GM21825 (cell line): Measurements from ENCODE around the gene SAMD11.
A peak's percentile ranks its signal among the peaks of the same experiment; 100 is the strongest.

ENCODE experiments used
- ATAC-seq: cut with Tn5 transposase; IDR thresholded peaks from one replicate; pipeline ENCODE4 v1.9.1; 2021; ENCODE audit warnings: mild to moderate bottlenecking, moderate library complexity; ENCODE audit not compliant: unreplicated experiment

The SAMD11 gene

DNA sequence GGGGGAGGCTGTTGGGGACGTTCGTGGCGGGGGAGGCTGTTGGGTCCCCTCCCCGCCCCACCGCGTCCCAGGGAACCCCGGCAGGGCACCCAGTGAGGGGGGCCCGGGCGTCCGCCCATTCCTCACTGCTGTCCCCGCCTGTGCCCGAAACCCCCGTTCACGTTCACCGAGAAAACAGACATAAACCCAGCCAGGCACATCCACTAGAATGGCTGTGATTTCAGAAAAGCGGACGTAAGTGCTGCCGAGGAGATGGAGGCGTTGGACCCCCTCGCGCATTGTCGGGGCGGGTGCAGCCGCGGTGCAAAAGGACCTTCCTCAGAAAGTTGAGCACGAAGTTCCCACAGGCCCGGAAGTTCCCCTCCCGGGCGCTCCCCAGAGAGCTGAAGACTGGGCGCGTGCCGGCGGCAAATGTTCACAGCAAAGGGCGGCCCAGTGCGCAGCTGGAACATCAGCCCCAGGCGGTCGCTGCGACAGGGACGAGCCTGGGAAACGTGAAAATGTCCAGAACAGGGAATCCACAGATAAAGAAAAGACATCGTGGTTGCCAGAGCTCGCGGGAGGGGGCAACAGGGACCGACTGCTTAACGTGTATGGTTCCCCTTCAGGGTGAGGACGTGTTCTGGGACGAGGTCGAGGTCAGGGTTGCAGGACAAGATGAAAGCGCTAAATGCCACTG, 18.5 kb upstream of the SAMD11 start:
- ATAC-seq = no peak

DNA sequence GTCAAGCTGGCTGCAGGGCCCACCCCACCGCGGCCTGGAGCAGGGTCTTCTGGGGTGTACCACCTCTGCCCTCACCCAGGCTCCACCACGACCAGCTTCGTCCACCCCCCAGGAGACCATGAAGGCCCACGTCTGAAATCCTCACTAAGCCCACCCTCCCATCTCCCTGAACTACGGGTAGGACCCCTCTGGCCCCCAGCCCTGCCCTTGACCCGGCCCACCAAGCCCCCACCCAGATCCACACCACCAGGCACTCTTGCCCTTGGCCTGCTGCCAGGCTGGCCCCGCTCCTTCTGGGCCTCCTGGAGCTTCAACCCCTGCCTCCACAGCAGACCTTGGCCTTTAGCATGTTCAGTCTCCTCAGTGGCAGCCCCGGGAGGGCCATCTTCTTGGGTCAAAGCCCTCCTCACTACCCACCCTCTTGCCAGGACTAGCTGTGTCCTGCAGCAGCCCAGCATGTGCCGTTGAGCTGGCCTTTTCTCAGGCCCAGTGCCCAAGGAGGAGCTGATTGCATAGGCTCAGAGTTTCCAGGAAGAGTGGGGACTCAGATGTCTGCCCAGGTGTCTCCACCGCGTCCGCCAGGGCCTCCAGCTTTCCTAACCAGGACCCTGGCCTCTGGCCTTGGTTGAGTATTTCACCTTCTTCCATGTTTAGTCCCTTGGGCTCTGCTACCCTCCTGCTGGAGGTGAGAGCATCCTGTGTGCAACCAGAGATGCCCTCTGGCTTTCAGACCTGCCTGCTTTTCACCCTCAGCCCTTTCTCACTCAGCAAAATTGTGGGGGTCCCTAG, 17.7 kb upstream of the SAMD11 start:
- no peak for ATAC-seq

DNA sequence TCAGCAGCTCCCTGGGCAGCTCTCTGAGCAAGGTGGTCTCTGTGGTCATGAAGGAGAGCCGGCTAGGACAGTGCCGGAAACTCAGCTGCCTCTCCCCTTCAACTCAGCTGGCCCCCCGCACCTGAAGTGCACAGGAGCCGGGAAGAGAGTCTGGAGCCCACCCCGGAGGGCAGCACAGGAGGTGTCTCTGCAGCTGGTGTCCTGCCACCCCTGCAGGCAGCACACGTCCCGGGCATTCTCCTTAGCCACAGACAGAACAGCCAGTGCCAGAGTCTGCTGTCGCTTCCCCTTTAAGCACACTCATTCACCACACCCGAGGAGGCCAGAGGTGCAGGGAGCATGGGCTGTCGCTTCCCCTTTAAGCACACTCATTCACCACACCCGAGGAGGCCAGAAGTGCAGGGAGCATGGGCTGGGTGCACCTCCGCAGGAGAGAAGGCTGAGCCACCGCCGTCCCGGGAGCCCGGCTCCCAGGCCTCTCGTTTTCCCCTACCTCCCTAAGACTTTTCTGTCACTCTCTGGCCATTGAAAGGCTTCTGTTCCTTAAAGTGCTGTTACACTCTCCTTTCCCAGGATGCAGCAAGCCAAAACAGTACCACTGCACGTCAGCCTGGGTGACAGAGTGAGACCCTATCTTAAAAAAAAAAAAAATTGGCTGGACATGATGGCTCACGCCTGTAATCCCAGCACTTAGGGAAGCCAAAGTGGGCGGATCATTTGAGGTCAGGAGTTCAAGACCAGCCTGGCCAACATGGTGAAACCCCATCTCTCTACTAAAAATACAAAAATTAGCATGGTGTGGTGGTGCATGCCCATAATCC, 16.9 kb upstream of the SAMD11 start:
- ATAC-seq = peak; percentile 39

DNA sequence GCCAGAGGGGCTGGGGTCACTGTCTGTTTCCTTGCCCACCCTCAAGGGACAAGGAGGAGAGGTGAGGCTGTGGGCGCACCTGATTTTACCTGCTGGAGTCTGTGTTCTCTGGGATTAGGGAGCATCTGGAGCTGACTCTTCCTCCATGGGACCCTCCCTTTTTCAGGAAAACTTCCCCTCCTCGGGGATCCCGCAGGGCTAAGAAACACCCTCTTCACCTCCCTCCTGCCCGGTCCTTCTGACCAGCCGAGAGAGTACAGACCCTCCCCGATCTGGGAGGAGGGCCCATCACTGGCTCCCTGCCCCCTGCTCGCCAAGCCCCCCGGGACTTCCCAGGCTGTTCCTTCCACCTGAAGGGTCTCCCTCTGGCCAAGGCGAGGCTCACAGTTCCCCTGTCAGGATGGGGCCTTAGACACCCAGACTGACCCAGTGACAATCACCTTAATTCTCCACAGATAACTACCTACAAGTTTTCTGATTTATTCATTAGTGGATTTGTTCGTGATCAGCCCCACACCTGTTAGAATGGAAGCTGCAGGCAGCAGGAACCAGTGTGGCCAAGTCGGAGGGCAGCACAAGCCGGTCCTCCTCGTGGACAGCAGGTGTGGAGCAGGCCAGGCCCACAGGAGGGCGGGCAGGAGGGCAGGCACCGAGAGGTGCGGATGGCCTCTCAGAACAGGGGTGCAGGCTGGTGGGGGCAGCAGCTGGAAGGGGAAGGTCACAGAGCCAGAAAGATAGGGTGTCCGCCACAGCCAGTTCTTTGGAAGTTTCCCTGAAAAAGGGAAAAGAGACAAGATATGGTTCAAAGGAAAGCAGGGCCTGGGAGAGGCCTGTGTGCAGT, 15.9 kb upstream of the SAMD11 start:
- ATAC-seq = no peak

DNA sequence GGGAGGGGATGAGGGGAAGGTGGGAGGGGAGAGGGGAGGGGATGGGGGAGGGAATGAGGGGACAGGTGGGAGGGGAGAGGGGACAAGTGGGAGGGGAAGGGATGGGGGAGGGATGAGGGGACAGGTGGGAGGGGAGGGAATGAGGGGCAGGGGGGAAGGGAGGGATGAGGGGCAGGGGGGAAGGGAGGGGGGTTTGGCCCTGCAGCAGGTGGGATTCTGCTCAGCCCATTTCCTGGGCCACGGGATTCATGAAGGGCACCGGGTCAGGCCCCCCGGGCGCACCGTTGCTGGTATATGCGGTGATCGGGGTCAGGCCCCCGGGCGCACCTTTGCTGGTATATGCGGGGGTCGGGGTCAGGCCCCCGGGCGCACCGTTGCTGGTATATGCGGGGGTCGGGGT, 15.1 kb upstream of the SAMD11 start:
- ATAC-seq = no peak

DNA sequence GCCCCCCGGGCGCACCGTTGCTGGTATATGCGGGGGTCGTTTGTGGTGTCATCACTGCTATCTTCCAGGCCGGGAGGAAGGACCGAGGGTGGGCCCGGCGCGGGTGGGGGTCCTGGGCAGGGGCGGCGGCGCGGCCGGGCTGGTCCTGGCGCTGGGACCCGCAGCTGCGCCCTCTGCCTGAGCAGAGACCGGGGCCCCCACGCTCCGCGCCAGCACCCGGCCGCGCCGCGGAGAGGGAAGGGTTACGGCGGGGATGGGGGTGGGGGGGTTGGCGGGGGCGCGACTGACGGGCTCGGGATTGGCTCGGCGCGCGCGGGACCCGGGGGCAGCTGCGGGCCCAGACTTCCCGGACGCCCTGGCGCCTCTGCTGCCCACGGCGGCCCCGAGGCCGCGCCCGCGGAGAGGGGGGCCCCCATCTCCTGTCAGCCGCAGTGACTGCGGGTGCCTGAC, 13.8 kb upstream of the SAMD11 start:
- no peak for ATAC-seq

DNA sequence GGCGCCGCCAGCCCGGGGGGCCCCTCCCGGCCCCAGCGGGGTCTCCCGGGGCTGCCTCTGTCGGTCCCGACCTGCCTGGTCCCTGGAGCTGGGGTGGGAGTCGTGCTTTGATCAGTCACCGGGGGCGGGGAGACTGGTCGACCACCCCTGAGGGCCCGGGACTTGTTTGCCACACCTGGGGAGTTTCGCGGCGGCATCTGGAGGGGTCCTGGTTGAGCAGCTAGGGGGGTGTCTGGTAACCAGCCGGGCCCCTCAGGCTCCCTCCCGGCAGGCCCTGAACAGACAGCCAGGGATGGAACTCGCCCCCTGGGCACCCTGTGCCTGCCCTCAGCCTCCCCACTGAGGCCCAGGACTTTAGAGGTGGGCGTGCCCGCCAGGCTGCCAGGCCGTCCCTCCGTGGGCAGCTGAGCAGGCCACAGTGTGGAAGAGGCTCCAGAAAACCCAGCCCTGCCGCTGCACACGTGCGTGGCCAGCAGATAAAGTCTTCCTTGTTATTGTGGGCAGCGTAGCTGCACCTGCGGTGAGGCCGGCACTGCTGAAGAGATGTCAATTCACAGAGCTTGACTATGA, 13.3 kb upstream of the SAMD11 start:
- no peak for ATAC-seq

DNA sequence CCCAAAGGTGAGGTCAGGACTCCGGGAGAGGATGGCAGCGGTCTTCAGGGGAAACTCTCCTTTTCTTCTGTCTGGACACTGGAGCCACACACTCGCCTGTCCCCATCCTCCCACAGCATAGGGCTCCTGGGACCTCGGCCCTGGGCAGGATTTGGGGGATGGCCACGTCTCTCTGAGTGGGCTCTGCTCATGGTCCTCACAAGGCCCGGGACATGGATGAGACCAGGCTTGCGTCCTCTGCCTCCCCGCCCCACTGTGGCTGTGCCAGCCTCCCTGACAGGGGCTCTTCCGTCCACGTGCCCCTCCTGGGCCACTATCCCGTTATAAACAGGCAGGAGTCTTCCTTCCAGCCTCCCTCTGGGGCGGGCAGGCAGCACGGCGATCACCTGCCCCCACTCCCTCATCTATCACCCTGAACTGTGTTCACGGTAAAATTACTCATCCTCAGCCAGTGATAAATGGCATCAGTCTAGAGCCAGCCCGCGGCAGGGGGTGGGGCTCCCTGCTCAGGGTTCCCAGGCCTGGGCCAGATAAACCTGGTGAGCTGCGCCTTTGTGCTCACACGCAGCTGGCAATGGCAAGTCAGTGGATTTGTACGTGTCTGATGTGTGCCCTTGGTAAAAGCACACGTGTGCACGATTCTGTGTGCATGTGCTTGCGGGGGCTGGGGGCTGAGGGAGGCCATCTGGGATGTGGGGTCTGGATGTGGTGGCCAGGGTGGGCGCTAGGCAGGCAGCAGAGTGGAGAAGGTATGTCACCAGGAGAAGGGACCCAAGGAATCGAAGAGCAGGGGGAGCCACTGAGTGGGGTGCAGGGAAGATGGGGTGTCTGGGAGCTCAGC, 12.6 kb upstream of the SAMD11 start:
- ATAC-seq = no peak

DNA sequence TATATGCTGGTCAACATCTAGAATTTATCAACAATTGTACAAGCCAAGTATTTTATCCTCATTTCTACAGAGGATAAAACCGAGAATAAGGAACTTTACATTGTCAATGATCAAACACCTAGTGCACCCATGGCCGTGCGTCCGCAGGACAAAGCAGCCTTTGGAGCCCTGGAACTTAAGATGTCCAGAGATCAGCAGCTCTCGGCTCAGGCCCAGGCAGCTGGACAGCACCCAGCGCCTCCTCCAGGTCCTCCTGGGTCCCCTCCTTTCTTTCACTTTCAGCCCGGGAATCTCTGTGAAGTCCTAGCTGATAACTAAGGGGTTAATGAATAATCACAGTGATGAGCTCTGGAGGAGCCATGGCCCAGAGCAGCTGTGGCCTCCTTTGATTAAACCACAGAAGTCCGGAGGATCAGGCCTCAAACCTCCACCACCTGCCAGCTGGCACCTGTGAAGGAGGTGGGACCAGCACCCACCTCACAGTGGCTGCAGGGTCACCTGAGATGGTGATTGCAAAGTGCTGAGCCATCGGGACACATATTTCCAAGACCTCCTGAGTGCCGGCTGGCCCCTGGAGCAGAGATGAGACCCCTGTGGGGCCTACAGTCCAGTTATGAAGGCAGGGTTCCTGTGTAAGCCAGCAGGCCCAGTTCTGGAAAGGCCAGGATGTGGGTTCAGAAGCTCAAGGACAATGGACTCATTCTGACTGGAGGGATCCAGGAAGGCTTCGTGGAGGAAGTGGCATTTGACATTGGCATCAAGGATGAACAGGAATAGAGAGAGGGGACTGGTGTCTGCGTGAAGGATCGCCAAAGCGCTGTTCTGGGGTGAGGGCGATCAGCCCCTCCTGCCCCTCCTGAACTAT, 11.6 kb upstream of the SAMD11 start:
- no peak for ATAC-seq

DNA sequence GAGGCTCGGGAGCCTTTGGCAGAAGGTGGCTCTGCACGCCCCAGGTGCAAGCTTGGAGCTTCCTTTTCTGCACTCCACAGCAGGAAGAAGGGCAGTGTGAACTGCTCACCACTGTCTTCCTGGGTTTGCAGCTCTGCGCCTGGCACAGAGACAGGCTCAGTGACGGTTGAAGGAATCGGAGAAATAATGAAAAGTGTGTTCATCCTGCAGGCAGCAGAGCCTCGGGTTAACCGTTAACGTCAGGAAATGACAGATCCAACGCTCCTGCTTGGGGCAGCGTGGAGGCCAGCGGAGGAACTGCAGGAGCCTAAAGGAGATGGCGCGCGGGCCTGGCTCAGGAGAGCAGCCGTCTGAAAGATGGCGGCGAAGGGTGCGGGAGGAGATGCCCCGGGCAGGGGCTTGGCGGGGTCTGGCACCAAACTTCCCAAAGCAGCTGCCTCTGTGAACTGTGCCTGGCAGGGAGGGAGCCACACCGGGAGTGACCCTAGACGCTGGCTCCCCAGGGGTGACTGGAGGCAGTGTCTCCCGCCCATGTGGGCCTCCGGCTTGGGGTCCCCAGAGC, 10.9 kb upstream of the SAMD11 start:
- ATAC-seq = no peak

DNA sequence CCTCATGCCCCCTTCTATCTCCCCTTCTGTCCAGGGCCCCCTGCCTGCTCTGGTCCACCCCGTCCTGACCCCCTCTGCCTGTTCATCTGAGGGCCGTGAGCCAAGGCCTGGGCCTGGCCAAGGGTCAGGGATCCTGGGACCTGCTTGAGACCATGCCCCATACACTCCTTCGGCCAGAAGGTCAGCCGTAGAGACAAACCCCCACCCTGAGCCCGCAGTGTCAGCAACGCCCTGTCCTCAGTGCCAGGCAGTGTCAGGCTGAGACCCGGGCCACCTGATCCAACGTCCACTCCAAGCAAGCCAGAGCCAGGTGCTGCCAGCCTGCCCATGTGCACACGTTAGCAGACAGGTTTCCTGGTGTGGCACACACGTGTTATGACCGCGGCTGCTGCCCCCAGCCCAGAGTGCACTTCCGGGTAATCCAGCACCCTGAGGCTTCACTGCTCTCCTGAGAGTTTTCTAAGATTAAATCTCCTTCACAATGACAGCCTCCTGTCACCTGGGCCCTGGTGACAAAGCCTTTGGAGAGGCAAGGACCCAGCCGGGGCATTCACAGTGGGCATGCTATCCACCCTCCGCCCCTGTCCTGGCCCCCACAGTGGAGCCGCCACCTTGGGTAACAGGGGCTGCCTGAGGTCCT, 10.1 kb upstream of the SAMD11 start:
- ATAC-seq = no peak

DNA sequence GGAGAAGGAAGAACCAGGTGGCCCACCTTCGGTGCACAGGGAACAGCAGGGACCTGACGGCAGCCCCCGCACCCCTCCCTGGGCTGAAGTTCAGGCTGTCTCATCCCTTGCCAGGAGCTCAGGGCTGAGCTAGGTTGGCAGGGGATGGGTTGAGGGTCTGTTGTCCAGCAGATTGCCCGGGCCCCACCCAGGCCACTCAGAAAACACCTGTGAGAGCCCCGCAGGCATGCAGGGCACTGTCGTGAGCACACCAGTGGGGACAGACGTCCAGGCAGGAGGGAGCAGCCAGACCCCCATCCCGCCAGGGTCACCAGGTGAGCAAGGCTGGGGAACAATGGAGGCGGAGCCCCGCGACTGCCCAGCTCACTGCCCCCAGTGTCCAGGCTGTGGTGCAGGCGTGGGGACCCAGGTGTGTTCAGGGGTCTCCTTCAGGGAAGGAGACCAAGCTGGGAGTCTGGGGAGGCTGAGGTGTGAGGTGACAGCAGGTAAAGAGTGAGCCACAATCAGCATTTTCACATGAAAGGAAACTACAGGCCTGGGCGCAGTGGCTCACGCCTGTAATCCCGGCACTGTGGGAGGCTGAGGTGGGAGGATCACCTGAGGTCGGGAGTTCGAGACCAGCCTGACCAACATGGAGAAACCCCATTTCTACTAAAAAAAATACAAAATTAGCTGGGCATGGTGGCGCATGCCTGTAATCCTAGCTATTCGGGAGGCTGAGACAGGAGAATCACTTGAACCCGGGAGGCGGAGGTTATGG, 9.4 kb upstream of the SAMD11 start:
- ATAC-seq = no peak

DNA sequence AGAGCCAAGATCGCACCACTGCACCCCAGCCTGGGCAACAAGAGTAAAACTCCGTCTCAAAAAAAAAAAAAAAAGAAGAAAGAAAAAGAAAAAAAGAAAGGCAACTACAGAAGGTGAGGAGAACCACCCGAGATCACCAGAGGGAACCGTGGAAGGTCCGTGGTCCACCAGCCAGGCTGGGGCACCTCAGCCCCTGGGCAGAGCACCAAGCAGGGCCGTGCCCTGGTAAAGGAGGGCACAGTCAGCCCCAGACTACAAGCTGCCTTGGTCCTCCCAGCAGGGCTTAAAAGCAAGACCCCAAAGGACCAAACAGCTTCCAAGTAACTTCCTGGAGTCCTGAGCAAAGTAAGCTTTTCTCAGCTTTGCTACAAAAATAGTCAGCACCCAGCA, 8.8 kb upstream of the SAMD11 start:
- ATAC-seq = no peak

DNA sequence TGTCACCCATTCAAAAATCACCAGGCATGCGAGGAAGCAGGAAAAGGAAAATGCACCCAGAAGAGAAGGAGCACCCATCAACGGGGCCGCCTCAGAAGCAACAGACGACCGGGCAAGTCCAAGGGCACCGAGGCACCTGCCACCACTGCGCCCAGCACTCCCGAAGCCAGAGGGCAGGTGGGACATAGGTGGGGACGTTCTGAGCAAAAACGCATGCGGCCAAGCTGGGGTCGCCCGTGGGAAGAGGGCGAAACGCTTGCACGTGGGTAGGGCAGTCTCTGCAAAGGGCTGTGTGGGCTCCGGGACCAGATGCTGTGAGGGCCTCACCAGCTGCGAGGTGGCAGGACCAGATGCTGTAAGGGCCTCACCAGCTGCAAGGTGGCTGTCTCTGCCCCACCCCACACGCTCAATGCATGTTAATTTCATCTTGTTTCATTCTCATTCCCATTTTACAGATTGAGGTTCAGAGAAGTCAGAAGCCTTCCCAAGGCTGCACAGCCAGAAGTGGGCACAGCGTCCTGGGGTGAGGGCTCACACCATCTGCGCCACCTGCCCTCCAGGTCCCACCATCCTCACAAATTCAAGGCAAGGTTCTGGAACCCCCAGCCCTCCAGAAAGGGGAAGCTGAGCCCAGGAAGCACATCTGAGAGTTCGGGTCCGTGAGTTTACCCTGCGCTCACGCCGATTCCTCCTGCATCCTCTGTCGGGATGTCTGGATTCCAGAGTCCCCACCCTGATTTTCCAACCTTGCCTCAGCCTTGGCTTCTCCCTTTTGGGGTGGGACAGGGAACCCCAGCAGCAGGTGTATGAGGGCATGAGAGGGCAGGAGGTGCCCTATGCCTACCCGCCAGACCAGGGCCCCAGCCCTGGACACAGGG, 8.2 kb upstream of the SAMD11 start:
- ATAC-seq = no peak

DNA sequence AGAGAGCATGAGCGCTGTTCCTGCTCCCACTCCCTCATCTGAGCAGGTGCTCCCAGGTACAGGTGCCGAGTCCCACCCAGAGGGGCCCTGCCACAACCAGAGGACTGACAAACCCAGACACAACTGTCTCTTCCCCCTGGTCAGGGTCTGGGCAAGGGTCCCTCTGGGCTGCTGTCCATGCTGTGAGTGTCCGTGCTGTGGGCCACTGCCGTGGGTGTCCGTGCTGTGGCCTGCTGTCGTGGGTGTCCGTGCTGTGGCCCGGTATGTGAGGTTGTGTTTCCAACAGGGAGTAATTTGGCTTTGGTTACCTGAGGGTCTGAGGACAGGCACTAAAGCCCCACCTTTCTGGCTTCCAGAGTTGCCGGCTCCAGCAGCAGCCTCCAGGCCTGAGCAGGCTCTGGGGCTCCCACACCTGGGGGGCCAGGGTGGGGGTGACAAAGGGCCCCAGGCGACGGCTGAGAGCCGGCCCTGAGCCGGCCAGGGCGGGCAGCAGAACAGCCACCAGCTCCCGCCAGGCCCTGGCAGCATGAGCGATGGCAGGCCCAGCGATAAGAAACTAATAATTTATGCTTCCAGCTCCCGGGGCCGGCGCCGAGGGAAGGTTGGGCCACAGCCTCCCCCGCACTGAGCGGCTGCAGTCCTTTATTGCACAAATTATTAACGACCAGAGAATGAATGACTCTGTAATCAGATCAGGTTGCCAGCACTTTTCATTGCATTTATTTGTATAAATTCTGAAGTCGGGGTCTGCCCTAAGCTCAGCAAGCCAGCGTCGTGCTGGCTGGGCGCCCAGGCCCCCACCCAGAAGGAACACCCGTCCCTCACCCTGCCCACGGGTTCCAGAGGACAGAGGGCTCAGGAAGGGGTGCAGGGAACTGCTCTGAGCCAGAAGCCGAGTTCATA, 7.3 kb upstream of the SAMD11 start:
- ATAC-seq = no peak
